ENCODE data around the gene GNA12.

DNA sequence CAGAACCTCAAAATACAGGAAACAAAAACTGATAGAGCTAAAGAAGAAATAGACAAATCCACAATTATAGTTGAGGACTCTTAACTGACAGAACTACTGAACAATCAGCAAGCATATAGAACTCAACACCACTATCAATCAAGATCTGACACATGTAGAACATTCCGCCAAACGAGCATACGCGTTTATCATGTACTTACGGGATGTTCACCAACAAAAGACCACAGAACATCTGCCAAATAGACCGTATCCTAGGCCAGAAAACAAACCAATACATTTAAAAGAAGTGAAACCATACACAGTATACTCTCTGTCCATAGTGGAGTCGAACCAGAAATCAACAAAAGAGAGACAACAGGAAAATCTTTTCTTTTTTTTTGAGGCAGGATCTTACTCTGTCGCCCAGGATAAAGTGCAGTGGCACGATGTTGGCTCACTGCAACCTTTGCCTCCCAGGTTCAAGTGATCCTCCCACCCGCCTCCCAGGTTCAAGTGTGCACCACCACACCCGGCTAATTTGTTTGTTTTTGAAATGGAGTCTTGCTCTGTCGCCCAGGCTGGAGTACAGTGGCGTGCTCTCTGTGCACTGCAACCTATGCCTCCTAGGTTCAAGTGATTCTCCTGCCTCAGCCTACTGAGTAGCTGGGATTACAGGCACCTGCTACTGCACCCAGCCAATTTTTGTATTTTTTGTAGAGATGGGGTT lies 5.1 kb downstream of the GNA12 start:
- TF ChIP-seq, protein P1, sequence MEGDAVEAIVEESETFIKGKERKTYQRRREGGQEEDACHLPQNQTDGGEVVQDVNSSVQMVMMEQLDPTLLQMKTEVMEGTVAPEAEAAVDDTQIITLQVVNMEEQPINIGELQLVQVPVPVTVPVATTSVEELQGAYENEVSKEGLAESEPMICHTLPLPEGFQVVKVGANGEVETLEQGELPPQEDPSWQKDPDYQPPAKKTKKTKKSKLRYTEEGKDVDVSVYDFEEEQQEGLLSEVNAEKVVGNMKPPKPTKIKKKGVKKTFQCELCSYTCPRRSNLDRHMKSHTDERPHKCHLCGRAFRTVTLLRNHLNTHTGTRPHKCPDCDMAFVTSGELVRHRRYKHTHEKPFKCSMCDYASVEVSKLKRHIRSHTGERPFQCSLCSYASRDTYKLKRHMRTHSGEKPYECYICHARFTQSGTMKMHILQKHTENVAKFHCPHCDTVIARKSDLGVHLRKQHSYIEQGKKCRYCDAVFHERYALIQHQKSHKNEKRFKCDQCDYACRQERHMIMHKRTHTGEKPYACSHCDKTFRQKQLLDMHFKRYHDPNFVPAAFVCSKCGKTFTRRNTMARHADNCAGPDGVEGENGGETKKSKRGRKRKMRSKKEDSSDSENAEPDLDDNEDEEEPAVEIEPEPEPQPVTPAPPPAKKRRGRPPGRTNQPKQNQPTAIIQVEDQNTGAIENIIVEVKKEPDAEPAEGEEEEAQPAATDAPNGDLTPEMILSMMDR (IDR thresholded peaks at IDR 0.05): no peak
- TF ChIP-seq ZFX (IDR thresholded peaks at IDR 0.05; ENCODE audit: borderline replicate concordance): no peak

Data from 22Rv1 (cell line).